CD14-positive monocyte (primary cell): ENCODE data around the gene WWOX. TPM values are rescaled to one million over a fixed set of nuclear protein-coding genes. Genes with fewer than 3 reads are reported as not detected.

ENCODE experiments used
- DNase-seq, 3 donors: peaks; one replicate each; pipeline ENCODE4 v3.0.0-alpha.2; 2011 to 2022
- H2AFZ ChIP-seq: 2 replicates; pipeline ENCODE4 v1.6.0; 2012; ENCODE audit warnings: mild to moderate bottlenecking, low read depth, low read length, inconsistent platforms; ENCODE audit not compliant: insufficient read depth, poor library complexity, severe bottlenecking
- H3K27ac ChIP-seq, 2 donors: 1 replicate in 1 of 2; 2 replicates in 1 of 2; pipeline ENCODE4 v1.5.1; 2012 to 2013; ENCODE audit warnings: low read length in 2 of 2, control low read depth in 1 of 2, inconsistent platforms in 1 of 2, low read depth in 1 of 2, mild to moderate bottlenecking in 1 of 2
- H3K27me3 ChIP-seq, 2 donors: one replicate each; pipeline versions ENCODE4 v1.6.0 to v1.6.1; 2011 to 2013; ENCODE audit warnings: low read length in 2 of 2; ENCODE audit not compliant: control insufficient read depth in 2 of 2, insufficient read depth in 2 of 2
- H3K36me3 ChIP-seq, 2 donors: replicated peaks in 1 of 2; 1 replicate in 1 of 2; 2 replicates in 1 of 2; pipeline versions ENCODE4 v1.5.1 to v1.6.1; 2012 to 2013; ENCODE audit warnings: low read length in 2 of 2, control low read depth in 1 of 2, inconsistent platforms in 1 of 2, mild to moderate bottlenecking in 1 of 2; ENCODE audit not compliant: insufficient read depth in 2 of 2, control insufficient read depth in 1 of 2
- H3K4me1 ChIP-seq, 2 donors: 1 replicate in 1 of 2; 2 replicates in 1 of 2; pipeline versions ENCODE4 v1.5.1 to v1.6.1; 2012 to 2013; ENCODE audit warnings: low read length in 2 of 2, control low read depth in 1 of 2, inconsistent platforms in 1 of 2, mild to moderate bottlenecking in 1 of 2, moderate library complexity in 1 of 2; ENCODE audit not compliant: insufficient read depth in 2 of 2, control insufficient read depth in 1 of 2
- H3K4me2 ChIP-seq: replicated peaks from 2 replicates; pipeline ENCODE3; 2012; ENCODE audit warnings: low read length, moderate library complexity, mild to moderate bottlenecking; ENCODE audit not compliant: poor library complexity, severe bottlenecking; ENCODE audit errors: extremely low read depth
- H3K4me3 ChIP-seq, 3 experiments: fragments of 200-600 bp in 1 of 3; sonication (generic) in 1 of 3; replicated peaks in 1 of 3; 1 replicate in 2 of 3; 2 replicates in 1 of 3; pipeline ENCODE4 v1.5.1; 2011 to 2013; ENCODE audit warnings: low read length in 3 of 3, mild to moderate bottlenecking in 3 of 3, control low read depth in 2 of 3, low read depth in 2 of 3, inconsistent platforms in 1 of 3, moderate library complexity in 1 of 3
- H3K79me2 ChIP-seq: 2 replicates; pipeline ENCODE4 v1.6.0; 2012; ENCODE audit warnings: mild to moderate bottlenecking, control low read depth, inconsistent platforms, low read length, moderate library complexity; ENCODE audit not compliant: insufficient read depth
- H3K9ac ChIP-seq: 2 replicates; pipeline ENCODE4 v1.6.0; 2017; ENCODE audit warnings: low read length, mild to moderate bottlenecking; ENCODE audit not compliant: insufficient read depth, poor library complexity, severe bottlenecking
- H3K9me3 ChIP-seq, 2 donors: replicated peaks in 1 of 2; 1 replicate in 1 of 2; 2 replicates in 1 of 2; pipeline versions ENCODE4 v1.5.1 to v1.6.1; 2012 to 2013; ENCODE audit warnings: low read length in 2 of 2, control low read depth in 1 of 2; ENCODE audit not compliant: control insufficient read depth in 1 of 2, insufficient read depth in 1 of 2
- H4K20me1 ChIP-seq: 2 replicates; pipeline ENCODE4 v1.6.0; 2012; ENCODE audit warnings: mild to moderate bottlenecking, low read length, control low read depth, moderate library complexity; ENCODE audit not compliant: insufficient read depth
- H3K27ac Mint-ChIP-seq, 7 donors: one replicate each; pipeline ENCODE4 v1.8.0; 2020; ENCODE audit warnings: mild to moderate bottlenecking in 7 of 7, mixed read lengths in 7 of 7, moderate library complexity in 6 of 7, inconsistent platforms in 2 of 7
- H3K27me3 Mint-ChIP-seq, 3 donors: one replicate each; pipeline ENCODE4 v1.8.0; 2021 to 2022; ENCODE audit warnings: low read depth in 3 of 3, mild to moderate bottlenecking in 3 of 3, mixed read lengths in 3 of 3, moderate library complexity in 3 of 3, inconsistent platforms in 1 of 3
- H3K36me3 Mint-ChIP-seq, 2 donors: one replicate each; pipeline ENCODE4 v1.8.0; 2020; ENCODE audit warnings: mixed read lengths in 2 of 2, inconsistent platforms in 1 of 2, mild to moderate bottlenecking in 1 of 2
- H3K4me1 Mint-ChIP-seq: one replicate; pipeline ENCODE4 v1.8.0; 2020; ENCODE audit warnings: mild to moderate bottlenecking, mixed read lengths
- H3K4me3 Mint-ChIP-seq, 2 donors: one replicate each; pipeline ENCODE4 v1.8.0; 2020; ENCODE audit warnings: mild to moderate bottlenecking in 2 of 2, mixed read lengths in 2 of 2, moderate library complexity in 1 of 2
- H3K9me3 Mint-ChIP-seq, 7 donors: one replicate each; pipeline ENCODE4 v1.8.0; 2020 to 2022; ENCODE audit warnings: mixed read lengths in 7 of 7, mild to moderate bottlenecking in 6 of 7, moderate library complexity in 6 of 7, inconsistent platforms in 2 of 7
- WGBS: methylation state at CpG from one replicate; pipeline ENCODE4 v1.1.5; 2013; ENCODE audit warnings: missing lambda C conversion rate; ENCODE audit not compliant: insufficient coverage; 5-methylcytosine and 5-hydroxymethylcytosine counted together
- intact Hi-C, 2 donors: fragments of 100-400 bp; cut with micrococcal nuclease; formaldehyde crosslinking; loops; one replicate each; pipeline versions ENCODE4 v1.15.0 to v1.15.1; 2023
- polyA plus RNA-seq, 3 donors: library from polyadenylated mRNA; depleted of rRNA in 1 of 3; unstranded in 2 of 3; stranded (reverse) in 1 of 3; fragments of 300-500 nt in 2 of 3; fragments of >200 nt in 1 of 3; fragmentation: Illumina TruSeq in 2 of 3; gene quantifications; 1 replicate in 2 of 3; 2 replicates in 1 of 3; pipeline ENCODE4 v1.2.3, GENCODE V29; 2012 to 2021
- TF ChIP-seq, protein P1 (sequence below): fragments of 200-600 bp; IDR thresholded peaks from one replicate; pipeline ENCODE4 v1.8.0; 2022; ENCODE audit warnings: antibody characterized with exemption, mild to moderate bottlenecking

The WWOX gene
- polyA plus RNA-seq, 3 donors = 4.0 to 7.0 (median 6.3) TPM

GRCh38 chr16:78916928-78917545 lies 817.6 kb downstream of the WWOX start:
- Histone ChIP-seq H3K4me3 (no peak overlapping the region), H3K9ac (no peak overlapping the region), H3K4me2 (no peak overlapping the region), H3K36me3 (no peaks in the 10 kb centered on the region), H3K4me1 (no peaks in the 10 kb centered on the region), H3K27ac (no peak overlapping the region), H3K27me3 (no peaks in the 10 kb centered on the region), H4K20me1 (no peaks in the 10 kb centered on the region), H3K9me3 (peaks cover 18 to 21% of the 10 kb centered on the region in 2 donors), H3K79me2 (no peaks in the 10 kb centered on the region), H2AFZ (no peak overlapping the region)
- peaks cover 0 to 30% (median 20%) of the 10 kb centered on the region in 7 donors for H3K9me3 Mint-ChIP-seq
- H3K4me3 Mint-ChIP-seq = no peak overlapping the region
- intact Hi-C loops = no loop called here
- no peak overlapping the region for H3K27ac Mint-ChIP-seq
- no peaks in the 10 kb centered on the region for H3K4me1 Mint-ChIP-seq
- H3K27me3 Mint-ChIP-seq = peaks cover 0 to 1% (median 0%) of the 10 kb centered on the region in 3 donors
- TF ChIP-seq, protein P1, sequence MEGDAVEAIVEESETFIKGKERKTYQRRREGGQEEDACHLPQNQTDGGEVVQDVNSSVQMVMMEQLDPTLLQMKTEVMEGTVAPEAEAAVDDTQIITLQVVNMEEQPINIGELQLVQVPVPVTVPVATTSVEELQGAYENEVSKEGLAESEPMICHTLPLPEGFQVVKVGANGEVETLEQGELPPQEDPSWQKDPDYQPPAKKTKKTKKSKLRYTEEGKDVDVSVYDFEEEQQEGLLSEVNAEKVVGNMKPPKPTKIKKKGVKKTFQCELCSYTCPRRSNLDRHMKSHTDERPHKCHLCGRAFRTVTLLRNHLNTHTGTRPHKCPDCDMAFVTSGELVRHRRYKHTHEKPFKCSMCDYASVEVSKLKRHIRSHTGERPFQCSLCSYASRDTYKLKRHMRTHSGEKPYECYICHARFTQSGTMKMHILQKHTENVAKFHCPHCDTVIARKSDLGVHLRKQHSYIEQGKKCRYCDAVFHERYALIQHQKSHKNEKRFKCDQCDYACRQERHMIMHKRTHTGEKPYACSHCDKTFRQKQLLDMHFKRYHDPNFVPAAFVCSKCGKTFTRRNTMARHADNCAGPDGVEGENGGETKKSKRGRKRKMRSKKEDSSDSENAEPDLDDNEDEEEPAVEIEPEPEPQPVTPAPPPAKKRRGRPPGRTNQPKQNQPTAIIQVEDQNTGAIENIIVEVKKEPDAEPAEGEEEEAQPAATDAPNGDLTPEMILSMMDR = no peak
- no peak for DNase-seq
- no peaks in the 10 kb centered on the region for H3K36me3 Mint-ChIP-seq
- 79% methylated on average over 4 of the region's 7 CpGs for WGBS

DNA sequence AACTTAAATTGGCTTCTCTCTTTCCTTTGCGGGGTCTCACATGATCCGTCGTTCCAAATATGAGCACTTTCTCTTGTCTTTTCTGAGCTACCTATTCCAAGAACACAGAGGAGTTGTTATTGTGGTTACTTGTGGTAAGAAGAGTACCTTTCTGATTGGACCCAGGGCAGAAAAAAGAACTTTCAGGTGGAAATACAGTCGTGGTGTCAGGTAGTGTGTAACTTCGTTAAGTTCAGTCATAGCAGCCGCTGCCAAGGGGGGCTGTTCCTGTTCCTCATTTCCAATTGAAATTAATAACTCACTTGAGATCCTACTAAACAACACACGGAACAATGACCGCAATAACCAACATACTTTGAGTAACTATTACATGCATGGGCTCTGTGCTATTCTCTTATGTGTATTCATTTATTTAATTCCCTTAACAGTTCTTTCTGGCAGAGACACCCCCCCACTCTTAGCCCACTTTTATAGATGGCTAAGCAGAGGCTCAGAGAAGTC lies 819.4 kb downstream of the WWOX start:
- H3K4me2 ChIP-seq = no peak overlapping the region
- H3K36me3 ChIP-seq = no peaks in the 10 kb centered on the region
- no peak for DNase-seq
- no peaks in the 10 kb centered on the region for H4K20me1 ChIP-seq
- H3K79me2 ChIP-seq = no peaks in the 10 kb centered on the region
- intact Hi-C loops = no loop called here
- no peak overlapping the region for H3K9ac ChIP-seq
- TF ChIP-seq, protein P1 = no peak
- no peak overlapping the region for H2AFZ ChIP-seq
- 62% methylated on average over 2 of the region's 8 CpGs for WGBS
- H3K27me3 ChIP-seq = no peaks in the 10 kb centered on the region
- H3K4me1 ChIP-seq = no peaks in the 10 kb centered on the region
- no peak overlapping the region for H3K4me3 Mint-ChIP-seq
- H3K27me3 Mint-ChIP-seq = peaks cover 0 to 1% (median 0%) of the 10 kb centered on the region in 3 donors
- no peak overlapping the region for H3K27ac Mint-ChIP-seq
- no peak overlapping the region for H3K4me3 ChIP-seq
- no peak overlapping the region for H3K27ac ChIP-seq
- no peaks in the 10 kb centered on the region for H3K36me3 Mint-ChIP-seq
- peaks cover 5 to 39% (median 29%) of the 10 kb centered on the region in 7 donors for H3K9me3 Mint-ChIP-seq
- H3K4me1 Mint-ChIP-seq = no peaks in the 10 kb centered on the region
- peaks cover 19 to 21% of the 10 kb centered on the region in 2 donors for H3K9me3 ChIP-seq
